ENCODE results near the gene ZNF230. TPM values are rescaled to one million over a fixed set of nuclear protein-coding genes. Genes with fewer than 3 reads are reported as not detected.

Gene ZNF230
- polyA plus RNA-seq, 3 donors: 1.0 to 3.9 (median 1.3) TPM

DNA sequence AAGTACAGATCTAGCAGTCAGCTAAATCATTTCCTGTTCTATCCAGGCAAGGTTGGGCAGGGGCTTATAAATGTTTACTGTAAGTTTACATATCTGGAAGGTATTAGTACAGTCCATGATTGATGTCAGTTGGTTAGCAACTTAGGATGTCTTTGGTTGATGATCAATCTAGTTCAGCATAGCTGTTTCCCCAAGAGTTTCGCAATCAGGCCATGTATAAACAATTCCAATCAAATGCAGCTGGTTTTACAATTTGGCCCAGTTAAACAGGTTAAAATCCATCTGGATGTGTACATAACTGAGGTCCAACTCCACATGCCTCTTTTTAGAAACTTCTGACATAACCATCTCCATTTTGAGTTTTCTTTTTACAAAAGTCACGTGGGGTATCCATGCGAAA, 44.9 kb upstream of the ZNF230 start:
- Histone ChIP-seq H3K4me2 (replicated peaks; ENCODE audit: extremely low read depth, low read length, poor library complexity, severe bottlenecking) (no peak overlapping the region), H3K4me3 (replicated peaks in 1 of 3; ENCODE audit: low read depth in 2 of 3, low read length in 3 of 3) (no peak overlapping the region), H3K79me2 (ENCODE audit: insufficient read depth, low read length) (no peaks in the 10 kb centered on the region), H3K27ac (ENCODE audit: low read depth in 1 of 2, low read length in 2 of 2) (no peak overlapping the region), H3K4me1 (ENCODE audit: control insufficient read depth in 1 of 2, insufficient read depth in 2 of 2, low read length in 2 of 2) (no peaks in the 10 kb centered on the region), H3K27me3 (ENCODE audit: control insufficient read depth in 2 of 2, insufficient read depth in 2 of 2, low read length in 2 of 2) (no peaks in the 10 kb centered on the region), H3K9ac (ENCODE audit: insufficient read depth, low read length, poor library complexity, severe bottlenecking) (no peak overlapping the region), H2AFZ (ENCODE audit: insufficient read depth, low read depth, low read length, poor library complexity, severe bottlenecking) (no peak overlapping the region), H3K36me3 (replicated peaks in 1 of 2; ENCODE audit: control insufficient read depth in 1 of 2, insufficient read depth in 2 of 2, low read length in 2 of 2) (no peaks in the 10 kb centered on the region), H3K9me3 (replicated peaks in 1 of 2; ENCODE audit: control insufficient read depth in 1 of 2, insufficient read depth in 1 of 2, low read length in 2 of 2) (peaks cover 43 to 93% of the 10 kb centered on the region in 2 donors), H4K20me1 (ENCODE audit: insufficient read depth, low read length) (no peaks in the 10 kb centered on the region)
- peaks cover 0 to 8% of the 10 kb centered on the region in 2 donors for H3K36me3 Mint-ChIP-seq
- TF ChIP-seq, protein P1, sequence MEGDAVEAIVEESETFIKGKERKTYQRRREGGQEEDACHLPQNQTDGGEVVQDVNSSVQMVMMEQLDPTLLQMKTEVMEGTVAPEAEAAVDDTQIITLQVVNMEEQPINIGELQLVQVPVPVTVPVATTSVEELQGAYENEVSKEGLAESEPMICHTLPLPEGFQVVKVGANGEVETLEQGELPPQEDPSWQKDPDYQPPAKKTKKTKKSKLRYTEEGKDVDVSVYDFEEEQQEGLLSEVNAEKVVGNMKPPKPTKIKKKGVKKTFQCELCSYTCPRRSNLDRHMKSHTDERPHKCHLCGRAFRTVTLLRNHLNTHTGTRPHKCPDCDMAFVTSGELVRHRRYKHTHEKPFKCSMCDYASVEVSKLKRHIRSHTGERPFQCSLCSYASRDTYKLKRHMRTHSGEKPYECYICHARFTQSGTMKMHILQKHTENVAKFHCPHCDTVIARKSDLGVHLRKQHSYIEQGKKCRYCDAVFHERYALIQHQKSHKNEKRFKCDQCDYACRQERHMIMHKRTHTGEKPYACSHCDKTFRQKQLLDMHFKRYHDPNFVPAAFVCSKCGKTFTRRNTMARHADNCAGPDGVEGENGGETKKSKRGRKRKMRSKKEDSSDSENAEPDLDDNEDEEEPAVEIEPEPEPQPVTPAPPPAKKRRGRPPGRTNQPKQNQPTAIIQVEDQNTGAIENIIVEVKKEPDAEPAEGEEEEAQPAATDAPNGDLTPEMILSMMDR (IDR thresholded peaks at IDR 0.05): no peak
- no peak overlapping the region for H3K4me3 Mint-ChIP-seq
- H3K27ac Mint-ChIP-seq: no peak overlapping the region
- WGBS (ENCODE audit: insufficient coverage): 100% methylated on average over 3 of the region's 3 CpGs
- no peaks in the 10 kb centered on the region for H3K4me1 Mint-ChIP-seq
- intact Hi-C loops (cut with micrococcal nuclease): no loop called here
- H3K27me3 Mint-ChIP-seq (ENCODE audit: low read depth in 3 of 3): no peaks in the 10 kb centered on the region
- H3K9me3 Mint-ChIP-seq: peaks cover 38 to 86% (median 62%) of the 10 kb centered on the region in 7 donors
- DNase-seq: no peak

DNA sequence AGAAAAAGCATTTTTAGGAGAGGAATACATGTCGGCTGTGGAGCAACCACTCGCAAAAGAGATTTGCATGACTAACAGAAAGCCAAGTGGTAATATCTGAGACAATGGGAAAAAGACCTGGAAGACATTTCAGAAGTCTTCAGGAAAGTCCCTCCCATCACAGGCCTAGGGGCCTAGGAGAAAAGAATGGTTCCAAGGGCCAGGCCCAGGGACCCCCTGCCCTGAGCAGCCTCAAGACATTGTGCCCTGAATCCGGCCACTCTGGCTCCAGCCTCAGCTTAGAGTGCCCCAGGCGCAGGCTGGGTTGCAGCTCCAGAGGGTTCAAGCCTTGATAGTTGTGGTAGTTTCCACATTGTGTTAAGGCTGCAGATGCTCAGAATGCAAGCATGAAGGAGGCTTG, 42.3 kb upstream of the ZNF230 start:
- Histone ChIP-seq H3K27ac (ENCODE audit: low read depth in 1 of 2, low read length in 2 of 2) (no peak overlapping the region), H3K4me3 (replicated peaks in 1 of 3; ENCODE audit: low read depth in 2 of 3, low read length in 3 of 3) (no peak overlapping the region), H4K20me1 (ENCODE audit: insufficient read depth, low read length) (no peaks in the 10 kb centered on the region), H2AFZ (ENCODE audit: insufficient read depth, low read depth, low read length, poor library complexity, severe bottlenecking) (no peak overlapping the region), H3K79me2 (ENCODE audit: insufficient read depth, low read length) (no peaks in the 10 kb centered on the region), H3K4me2 (replicated peaks; ENCODE audit: extremely low read depth, low read length, poor library complexity, severe bottlenecking) (no peak overlapping the region), H3K9me3 (replicated peaks in 1 of 2; ENCODE audit: control insufficient read depth in 1 of 2, insufficient read depth in 1 of 2, low read length in 2 of 2) (peaks cover 31 to 90% of the 10 kb centered on the region in 2 donors), H3K4me1 (ENCODE audit: control insufficient read depth in 1 of 2, insufficient read depth in 2 of 2, low read length in 2 of 2) (no peaks in the 10 kb centered on the region), H3K36me3 (replicated peaks in 1 of 2; ENCODE audit: control insufficient read depth in 1 of 2, insufficient read depth in 2 of 2, low read length in 2 of 2) (peaks cover 2 to 13% of the 10 kb centered on the region in 2 donors), H3K27me3 (ENCODE audit: control insufficient read depth in 2 of 2, insufficient read depth in 2 of 2, low read length in 2 of 2) (no peaks in the 10 kb centered on the region), H3K9ac (ENCODE audit: insufficient read depth, low read length, poor library complexity, severe bottlenecking) (no peak overlapping the region)
- intact Hi-C loops (cut with micrococcal nuclease): no loop called here
- DNase-seq: no peak
- Mint-ChIP-seq H3K9me3 (peaks cover 28 to 80% (median 51%) of the 10 kb centered on the region in 7 donors), H3K27ac (no peak overlapping the region), H3K27me3 (ENCODE audit: low read depth in 3 of 3) (no peaks in the 10 kb centered on the region), H3K4me1 (no peaks in the 10 kb centered on the region), H3K36me3 (peaks cover 8 to 19% of the 10 kb centered on the region in 2 donors), H3K4me3 (no peak overlapping the region)
- 97% methylated on average over 3 of the region's 4 CpGs for WGBS (ENCODE audit: insufficient coverage)
- TF ChIP-seq, protein P1 (IDR thresholded peaks at IDR 0.05): no peak
